ENCODE results near the gene SURF1.
"Not testable (repeated sequence)": the region's sequence is repeated elsewhere in the genome, so short reads cannot be mapped to it uniquely, and the experiment has no call there.

The SURF1 gene

GRCh38 chr9:133322701-133323100 is 33.6 kb downstream of the SURF1 start:
- Histone ChIP-seq H3K79me2 (ENCODE audit: insufficient read depth, low read length) (no peaks in the 10 kb centered on the region), H3K9ac (ENCODE audit: low read depth, low read length) (no peak overlapping the region), H3K4me3 (ENCODE audit: low read depth in 1 of 2, low read length in 2 of 2) (no peak overlapping the region), H3K27me3 (ENCODE audit: insufficient read depth, low read length, poor library complexity) (no peaks in the 10 kb centered on the region), H2AFZ (ENCODE audit: low read depth, low read length) (no peak overlapping the region), H3K27ac (ENCODE audit: low read length) (no peak overlapping the region), H3K4me2 (ENCODE audit: insufficient read depth, low read length) (no peak overlapping the region), H4K20me1 (ENCODE audit: insufficient read depth, low read length) (no peaks in the 10 kb centered on the region), H3K9me3 (ENCODE audit: insufficient read depth, low read length, severe bottlenecking) (no peaks in the 10 kb centered on the region), H3K4me1 (ENCODE audit: insufficient read depth, low read length) (no peaks in the 10 kb centered on the region), H3K36me3 (ENCODE audit: insufficient read depth, low read length) (no peaks in the 10 kb centered on the region)
- ATAC-seq (ENCODE audit: insufficient read depth, low read depth): no peak
- no peak for DNase-seq
- TF ChIP-seq EZH2 (IDR thresholded peaks at IDR 0.05; ENCODE audit: borderline replicate concordance, low read depth, low read length, severe bottlenecking): no peak
- no peak for TF ChIP-seq CTCF (IDR thresholded peaks at IDR 0.05; ENCODE audit: borderline replicate concordance, extremely low read depth, low read length, poor library complexity, severe bottlenecking)

- H3K27me3 ChIP-seq (ENCODE audit: insufficient read depth, low read length, poor library complexity): no peaks in the 10 kb centered on the region
- no peak overlapping the region for H3K9ac ChIP-seq (ENCODE audit: low read depth, low read length)
- no peaks in the 10 kb centered on the region for H3K79me2 ChIP-seq (ENCODE audit: insufficient read depth, low read length)
- H3K4me3 ChIP-seq (ENCODE audit: low read depth in 1 of 2, low read length in 2 of 2): no peak overlapping the region
- H4K20me1 ChIP-seq (ENCODE audit: insufficient read depth, low read length): no peaks in the 10 kb centered on the region
- no peak overlapping the region for H2AFZ ChIP-seq (ENCODE audit: low read depth, low read length)
- H3K27ac ChIP-seq (ENCODE audit: low read length): no peak overlapping the region
- no peak overlapping the region for H3K4me2 ChIP-seq (ENCODE audit: insufficient read depth, low read length)
- no peaks in the 10 kb centered on the region for H3K36me3 ChIP-seq (ENCODE audit: insufficient read depth, low read length)
- DNase-seq (no peak), ATAC-seq (ENCODE audit: insufficient read depth, low read depth) (no peak)
- TF ChIP-seq CTCF (IDR thresholded peaks at IDR 0.05; ENCODE audit: borderline replicate concordance, extremely low read depth, low read length, poor library complexity, severe bottlenecking): no peak
- no peak for TF ChIP-seq EZH2 (IDR thresholded peaks at IDR 0.05; ENCODE audit: borderline replicate concordance, low read depth, low read length, severe bottlenecking)
- H3K9me3 ChIP-seq (ENCODE audit: insufficient read depth, low read length, severe bottlenecking): no peaks in the 10 kb centered on the region
- H3K4me1 ChIP-seq (ENCODE audit: insufficient read depth, low read length): no peaks in the 10 kb centered on the region
These were observed 34.8 kb downstream of the SURF1 start for GRCh38 chr9:133321411-133321935.

GRCh38 chr9:133320421-133320881 is 35.8 kb downstream of the SURF1 start:
- Histone ChIP-seq H4K20me1 (ENCODE audit: insufficient read depth, low read length) (no peaks in the 10 kb centered on the region), H3K9me3 (ENCODE audit: insufficient read depth, low read length, severe bottlenecking) (no peaks in the 10 kb centered on the region), H3K4me3 (ENCODE audit: low read depth in 1 of 2, low read length in 2 of 2) (no peak overlapping the region), H3K4me2 (ENCODE audit: insufficient read depth, low read length) (no peak overlapping the region), H3K36me3 (ENCODE audit: insufficient read depth, low read length) (no peaks in the 10 kb centered on the region), H3K9ac (ENCODE audit: low read depth, low read length) (no peak overlapping the region), H3K27ac (ENCODE audit: low read length) (no peak overlapping the region), H2AFZ (ENCODE audit: low read depth, low read length) (no peak overlapping the region), H3K79me2 (ENCODE audit: insufficient read depth, low read length) (no peaks in the 10 kb centered on the region), H3K27me3 (ENCODE audit: insufficient read depth, low read length, poor library complexity) (no peaks in the 10 kb centered on the region), H3K4me1 (ENCODE audit: insufficient read depth, low read length) (no peaks in the 10 kb centered on the region)
- DNase-seq: no peak
- TF ChIP-seq EZH2 (IDR thresholded peaks at IDR 0.05; ENCODE audit: borderline replicate concordance, low read depth, low read length, severe bottlenecking) (no peak), CTCF (IDR thresholded peaks at IDR 0.05; ENCODE audit: borderline replicate concordance, extremely low read depth, low read length, poor library complexity, severe bottlenecking) (no peak)
- no peak for ATAC-seq (ENCODE audit: insufficient read depth, low read depth)

- not testable (repeated sequence) for ATAC-seq (ENCODE audit: insufficient read depth, low read depth); H3K27me3 ChIP-seq (ENCODE audit: insufficient read depth, low read length, poor library complexity); H3K4me1 ChIP-seq (ENCODE audit: insufficient read depth, low read length); H3K4me2 ChIP-seq (ENCODE audit: insufficient read depth, low read length); DNase-seq; H3K9me3 ChIP-seq (ENCODE audit: insufficient read depth, low read length, severe bottlenecking); H3K9ac ChIP-seq (ENCODE audit: low read depth, low read length); H4K20me1 ChIP-seq (ENCODE audit: insufficient read depth, low read length); H3K36me3 ChIP-seq (ENCODE audit: insufficient read depth, low read length); H3K79me2 ChIP-seq (ENCODE audit: insufficient read depth, low read length); H3K4me3 ChIP-seq (ENCODE audit: low read depth in 1 of 2, low read length in 2 of 2); H3K27ac ChIP-seq (ENCODE audit: low read length); H2AFZ ChIP-seq (ENCODE audit: low read depth, low read length)
These were observed 38.7 kb downstream of the SURF1 start for GRCh38 chr9:133317551-133317950.

Data from DND-41 (cell line).